Neural progenitor cell (in vitro differentiated cells): Measurements from ENCODE around the gene COL4A2. TPM values are rescaled to one million over a fixed set of nuclear protein-coding genes. Genes with fewer than 3 reads are reported as not detected.

Source experiments
- DNase-seq: peaks from one replicate; pipeline ENCODE4 v3.0.0-alpha.2; 2016; ENCODE audit warnings: low spot score
- H2AFZ ChIP-seq: fragments of 200-600 bp; sonication (generic); replicated peaks from 2 replicates; pipeline ENCODE4 v1.6.1; 2016; ENCODE audit warnings: antibody characterized with exemption
- H3F3A ChIP-seq: fragments of 200-600 bp; sonication (generic); 2 replicates; pipeline ENCODE4 v1.6.1; 2016; ENCODE audit warnings: antibody characterized with exemption, low read depth
- H3K27ac ChIP-seq: fragments of 200-600 bp; sonication (generic); 2 replicates; pipeline ENCODE4 v1.5.1; 2016; ENCODE audit warnings: mild to moderate bottlenecking
- H3K27me3 ChIP-seq: fragments of 200-600 bp; sonication (generic); 2 replicates; pipeline ENCODE4 v1.6.1; 2016; ENCODE audit warnings: mild to moderate bottlenecking, moderate library complexity
- H3K36me3 ChIP-seq: fragments of 200-600 bp; sonication (generic); 2 replicates; pipeline ENCODE4 v1.5.1; 2016
- H3K4me1 ChIP-seq: fragments of 200-600 bp; sonication (generic); 2 replicates; pipeline ENCODE4 v1.6.1; 2016; ENCODE audit warnings: mixed run types
- H3K4me2 ChIP-seq: fragments of 200-600 bp; sonication (generic); 2 replicates; pipeline ENCODE4 v1.6.1; 2016
- H3K4me3 ChIP-seq: fragments of 200-600 bp; sonication (generic); 2 replicates; pipeline ENCODE4 v1.5.1; 2016
- H3K79me2 ChIP-seq: fragments of 200-600 bp; sonication (generic); 2 replicates; pipeline ENCODE4 v1.6.1; 2016; ENCODE audit warnings: low read depth
- H3K9ac ChIP-seq: fragments of 200-600 bp; sonication (generic); 2 replicates; pipeline ENCODE4 v1.6.1; 2016
- H3K9me3 ChIP-seq: fragments of 200-600 bp; sonication (generic); 2 replicates; pipeline ENCODE4 v1.5.1; 2016; ENCODE audit warnings: low read depth
- H4K20me1 ChIP-seq: fragments of 200-600 bp; sonication (generic); 2 replicates; pipeline ENCODE4 v1.6.1; 2016; ENCODE audit warnings: low read depth
- H3K27ac Mint-ChIP-seq: 3 replicates; pipeline ENCODE4 v1.8.0; 2021; ENCODE audit warnings: mixed read lengths
- H3K27me3 Mint-ChIP-seq: 2 replicates; pipeline ENCODE4 v1.8.0; 2022; ENCODE audit warnings: low read depth, mild to moderate bottlenecking, inconsistent platforms, moderate library complexity, mixed read lengths; ENCODE audit not compliant: insufficient read depth
- H3K36me3 Mint-ChIP-seq: 3 replicates; pipeline ENCODE4 v1.8.0; 2021; ENCODE audit warnings: mixed read lengths
- H3K4me1 Mint-ChIP-seq: 3 replicates; pipeline ENCODE4 v1.8.0; 2021; ENCODE audit warnings: mixed read lengths
- H3K4me3 Mint-ChIP-seq: 3 replicates; pipeline ENCODE4 v1.8.0; 2021; ENCODE audit warnings: mild to moderate bottlenecking, moderate library complexity, mixed read lengths
- H3K9me3 Mint-ChIP-seq: 3 replicates; pipeline ENCODE4 v1.8.0; 2020; ENCODE audit warnings: mixed read lengths
- EZH2 ChIP-seq: fragments of 200-600 bp; sonication (generic); IDR thresholded peaks from 2 replicates; pipeline ENCODE4 v1.6.1; 2017; ENCODE audit warnings: antibody characterized with exemption, mild to moderate bottlenecking, moderate library complexity
- EZH2phosphoT487 ChIP-seq: fragments of 200-600 bp; sonication (generic); IDR thresholded peaks from 2 replicates; pipeline ENCODE4 v1.6.1; 2017; ENCODE audit warnings: antibody characterized with exemption
- total RNA-seq: library from RNA; depleted of rRNA; stranded (reverse); fragments of >200 nt; gene quantifications from 2 replicates; pipeline ENCODE4 v1.2.3, GENCODE V29; 2015; ENCODE audit warnings: low replicate concordance
- TF ChIP-seq, protein P1 (sequence below): fragments of 200-600 bp; sonication (generic); IDR thresholded peaks from 2 replicates; pipeline ENCODE4 v1.5.1; 2017; ENCODE audit warnings: antibody characterized with exemption, mild to moderate bottlenecking

Gene COL4A2
- total RNA-seq, 1 donor from 2014 or later = 73.6 TPM

DNA sequence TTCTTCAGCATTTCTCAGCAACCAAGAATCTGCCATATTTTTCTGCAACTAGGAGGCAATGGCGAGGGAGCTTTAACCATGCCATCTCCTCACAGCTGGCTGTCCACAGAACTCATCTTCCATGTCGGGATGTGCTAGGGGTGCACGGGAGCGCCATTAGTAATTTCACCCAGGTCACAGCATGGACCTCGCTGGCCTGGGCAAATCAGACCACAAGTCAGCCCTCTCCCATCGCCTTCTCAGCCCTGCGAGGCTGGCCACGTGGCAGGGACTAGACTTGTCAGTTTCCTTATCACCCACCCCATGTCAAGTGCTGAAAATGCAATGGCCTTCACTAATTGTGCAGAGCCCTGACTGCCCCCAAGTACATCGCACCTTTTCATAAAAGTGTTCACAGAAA, 15.8 kb upstream of the COL4A2 start:
- Mint-ChIP-seq H3K27ac (no peak overlapping the region), H3K4me1 (peaks cover 16% of the 10 kb centered on the region), H3K9me3 (peaks cover 12% of the 10 kb centered on the region), H3K27me3 (peaks cover 2% of the 10 kb centered on the region), H3K4me3 (no peak overlapping the region), H3K36me3 (peaks cover 21% of the 10 kb centered on the region)
- Histone ChIP-seq H3K27me3 (no peaks in the 10 kb centered on the region), H3K4me1 (peaks cover 3% of the 10 kb centered on the region), H2AFZ (no peak overlapping the region), H3K9me3 (no peaks in the 10 kb centered on the region), H3K36me3 (no peaks in the 10 kb centered on the region), H3K27ac (no peak overlapping the region), H4K20me1 (peaks cover 16% of the 10 kb centered on the region), H3K4me3 (no peak overlapping the region), H3K4me2 (no peak overlapping the region), H3K79me2 (peaks cover 12% of the 10 kb centered on the region), H3K9ac (no peak overlapping the region), H3F3A (no peaks in the 10 kb centered on the region)
- TF ChIP-seq EZH2phosphoT487 (no peak), EZH2 (no peak)
- TF ChIP-seq, protein P1, sequence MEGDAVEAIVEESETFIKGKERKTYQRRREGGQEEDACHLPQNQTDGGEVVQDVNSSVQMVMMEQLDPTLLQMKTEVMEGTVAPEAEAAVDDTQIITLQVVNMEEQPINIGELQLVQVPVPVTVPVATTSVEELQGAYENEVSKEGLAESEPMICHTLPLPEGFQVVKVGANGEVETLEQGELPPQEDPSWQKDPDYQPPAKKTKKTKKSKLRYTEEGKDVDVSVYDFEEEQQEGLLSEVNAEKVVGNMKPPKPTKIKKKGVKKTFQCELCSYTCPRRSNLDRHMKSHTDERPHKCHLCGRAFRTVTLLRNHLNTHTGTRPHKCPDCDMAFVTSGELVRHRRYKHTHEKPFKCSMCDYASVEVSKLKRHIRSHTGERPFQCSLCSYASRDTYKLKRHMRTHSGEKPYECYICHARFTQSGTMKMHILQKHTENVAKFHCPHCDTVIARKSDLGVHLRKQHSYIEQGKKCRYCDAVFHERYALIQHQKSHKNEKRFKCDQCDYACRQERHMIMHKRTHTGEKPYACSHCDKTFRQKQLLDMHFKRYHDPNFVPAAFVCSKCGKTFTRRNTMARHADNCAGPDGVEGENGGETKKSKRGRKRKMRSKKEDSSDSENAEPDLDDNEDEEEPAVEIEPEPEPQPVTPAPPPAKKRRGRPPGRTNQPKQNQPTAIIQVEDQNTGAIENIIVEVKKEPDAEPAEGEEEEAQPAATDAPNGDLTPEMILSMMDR = no peak
- DNase-seq = no peak

DNA sequence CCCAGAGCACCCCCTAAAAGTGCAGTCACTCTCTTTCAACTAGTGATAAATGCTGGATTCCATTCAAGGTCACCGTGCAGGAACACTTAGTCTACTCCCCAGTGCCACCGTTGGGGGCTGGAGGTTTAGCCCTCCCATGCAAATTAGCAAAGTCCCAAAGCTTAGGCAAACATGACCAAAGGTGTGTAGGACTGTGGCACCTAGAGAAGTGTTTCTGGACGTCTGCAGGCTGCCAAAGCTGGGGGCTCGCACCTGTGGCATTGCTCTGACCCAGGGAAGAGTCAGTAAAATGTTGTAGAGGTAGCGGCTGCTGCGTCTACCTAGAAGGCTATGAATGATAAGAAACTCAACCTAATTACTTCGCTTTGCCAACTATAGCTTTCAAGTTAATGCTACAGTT, 14.0 kb upstream of the COL4A2 start:
- no peaks in the 10 kb centered on the region for H3K27me3 ChIP-seq
- no peak overlapping the region for H3K4me3 ChIP-seq
- H3K4me1 ChIP-seq = no peaks in the 10 kb centered on the region
- H2AFZ ChIP-seq = no peak overlapping the region
- peaks cover 19% of the 10 kb centered on the region for H3K36me3 Mint-ChIP-seq
- no peaks in the 10 kb centered on the region for H3K9me3 ChIP-seq
- no peak overlapping the region for H3K4me2 ChIP-seq
- TF ChIP-seq EZH2phosphoT487 = no peak
- TF ChIP-seq, protein P1 = no peak
- TF ChIP-seq EZH2 = no peak
- peaks cover 2% of the 10 kb centered on the region for H3K27me3 Mint-ChIP-seq
- no peak overlapping the region for H3K27ac Mint-ChIP-seq
- H3K4me3 Mint-ChIP-seq = no peak overlapping the region
- H3F3A ChIP-seq = no peaks in the 10 kb centered on the region
- H4K20me1 ChIP-seq = peaks cover 7% of the 10 kb centered on the region
- H3K4me1 Mint-ChIP-seq = peaks cover 13% of the 10 kb centered on the region
- H3K79me2 ChIP-seq = peaks cover 28% of the 10 kb centered on the region
- H3K9me3 Mint-ChIP-seq = peaks cover 12% of the 10 kb centered on the region
- no peak overlapping the region for H3K9ac ChIP-seq
- no peak overlapping the region for H3K27ac ChIP-seq
- no peak for DNase-seq
- H3K36me3 ChIP-seq = no peaks in the 10 kb centered on the region

DNA sequence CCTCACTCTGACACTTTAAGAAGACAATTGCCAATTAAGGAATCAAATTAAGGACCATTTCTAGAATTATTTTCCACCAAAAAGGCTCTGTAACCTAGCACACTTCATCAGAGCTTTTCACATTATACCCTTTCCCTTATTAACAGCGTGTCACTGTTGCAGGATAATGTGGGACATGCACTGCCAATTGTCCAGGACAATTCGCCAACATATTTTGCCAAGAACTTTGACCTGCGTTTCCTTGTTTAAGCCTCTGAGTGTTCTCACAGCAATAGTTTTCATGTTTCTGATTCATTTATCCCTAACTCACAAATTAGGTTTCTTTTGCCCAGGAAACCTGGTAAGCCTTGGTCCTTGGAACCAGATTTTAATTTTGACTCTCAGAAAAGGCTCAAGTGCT, 13.4 kb upstream of the COL4A2 start:
- Mint-ChIP-seq H3K27me3 (peaks cover 2% of the 10 kb centered on the region), H3K27ac (no peak overlapping the region), H3K4me3 (no peak overlapping the region), H3K9me3 (peaks cover 12% of the 10 kb centered on the region), H3K36me3 (peaks cover 19% of the 10 kb centered on the region), H3K4me1 (peaks cover 13% of the 10 kb centered on the region)
- Histone ChIP-seq H3K9me3 (no peaks in the 10 kb centered on the region), H3K4me1 (peaks cover 4% of the 10 kb centered on the region), H3K79me2 (peaks cover 34% of the 10 kb centered on the region), H3K27me3 (no peaks in the 10 kb centered on the region), H3K36me3 (no peaks in the 10 kb centered on the region), H3K9ac (no peak overlapping the region), H2AFZ (no peak overlapping the region), H3K4me2 (no peak overlapping the region), H4K20me1 (peaks cover 7% of the 10 kb centered on the region), H3K27ac (no peak overlapping the region), H3K4me3 (no peak overlapping the region), H3F3A (no peaks in the 10 kb centered on the region)
- no peak for DNase-seq
- TF ChIP-seq EZH2phosphoT487 = no peak
- no peak for TF ChIP-seq EZH2
- TF ChIP-seq, protein P1 = no peak
